ENCODE results near the gene HEXD.

DNA sequence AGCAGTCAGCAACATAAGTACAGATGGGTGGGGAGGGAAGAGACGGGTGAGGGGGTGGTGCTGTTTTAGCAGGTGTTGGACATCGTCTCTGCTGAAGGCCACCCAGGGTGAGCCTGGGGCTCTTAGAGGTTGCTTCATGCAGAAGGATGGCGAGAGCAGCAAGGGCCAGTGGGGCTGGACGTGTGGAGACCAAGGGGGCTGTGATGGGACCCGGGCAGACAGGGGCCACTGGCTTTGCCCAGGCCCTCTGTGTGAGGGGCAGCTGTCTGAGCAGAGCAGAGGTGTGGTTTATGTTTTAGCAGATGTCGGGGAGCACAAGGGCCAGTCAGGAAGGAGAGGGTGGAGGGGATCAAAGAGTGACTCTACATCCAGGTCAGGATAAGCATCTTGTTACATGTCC is 45.2 kb downstream of the HEXD start:
- TF ChIP-seq, protein P1, sequence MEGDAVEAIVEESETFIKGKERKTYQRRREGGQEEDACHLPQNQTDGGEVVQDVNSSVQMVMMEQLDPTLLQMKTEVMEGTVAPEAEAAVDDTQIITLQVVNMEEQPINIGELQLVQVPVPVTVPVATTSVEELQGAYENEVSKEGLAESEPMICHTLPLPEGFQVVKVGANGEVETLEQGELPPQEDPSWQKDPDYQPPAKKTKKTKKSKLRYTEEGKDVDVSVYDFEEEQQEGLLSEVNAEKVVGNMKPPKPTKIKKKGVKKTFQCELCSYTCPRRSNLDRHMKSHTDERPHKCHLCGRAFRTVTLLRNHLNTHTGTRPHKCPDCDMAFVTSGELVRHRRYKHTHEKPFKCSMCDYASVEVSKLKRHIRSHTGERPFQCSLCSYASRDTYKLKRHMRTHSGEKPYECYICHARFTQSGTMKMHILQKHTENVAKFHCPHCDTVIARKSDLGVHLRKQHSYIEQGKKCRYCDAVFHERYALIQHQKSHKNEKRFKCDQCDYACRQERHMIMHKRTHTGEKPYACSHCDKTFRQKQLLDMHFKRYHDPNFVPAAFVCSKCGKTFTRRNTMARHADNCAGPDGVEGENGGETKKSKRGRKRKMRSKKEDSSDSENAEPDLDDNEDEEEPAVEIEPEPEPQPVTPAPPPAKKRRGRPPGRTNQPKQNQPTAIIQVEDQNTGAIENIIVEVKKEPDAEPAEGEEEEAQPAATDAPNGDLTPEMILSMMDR (IDR thresholded peaks at IDR 0.05; ENCODE audit: low read depth, low read length, missing input control), result no peak
- TF ChIP-seq JUND (IDR thresholded peaks at IDR 0.05) (no peak), FOXA1 (IDR thresholded peaks at IDR 0.05) (no peak), EGR1 (IDR thresholded peaks at IDR 0.05; ENCODE audit: low read depth in 2 of 2) (no peak), SP1 (IDR thresholded peaks at IDR 0.05) (no peak)
- TF ChIP-seq, protein P2, sequence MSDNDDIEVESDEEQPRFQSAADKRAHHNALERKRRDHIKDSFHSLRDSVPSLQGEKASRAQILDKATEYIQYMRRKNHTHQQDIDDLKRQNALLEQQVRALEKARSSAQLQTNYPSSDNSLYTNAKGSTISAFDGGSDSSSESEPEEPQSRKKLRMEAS (IDR thresholded peaks at IDR 0.05), result no peak
- TF ChIP-seq, protein P3, sequence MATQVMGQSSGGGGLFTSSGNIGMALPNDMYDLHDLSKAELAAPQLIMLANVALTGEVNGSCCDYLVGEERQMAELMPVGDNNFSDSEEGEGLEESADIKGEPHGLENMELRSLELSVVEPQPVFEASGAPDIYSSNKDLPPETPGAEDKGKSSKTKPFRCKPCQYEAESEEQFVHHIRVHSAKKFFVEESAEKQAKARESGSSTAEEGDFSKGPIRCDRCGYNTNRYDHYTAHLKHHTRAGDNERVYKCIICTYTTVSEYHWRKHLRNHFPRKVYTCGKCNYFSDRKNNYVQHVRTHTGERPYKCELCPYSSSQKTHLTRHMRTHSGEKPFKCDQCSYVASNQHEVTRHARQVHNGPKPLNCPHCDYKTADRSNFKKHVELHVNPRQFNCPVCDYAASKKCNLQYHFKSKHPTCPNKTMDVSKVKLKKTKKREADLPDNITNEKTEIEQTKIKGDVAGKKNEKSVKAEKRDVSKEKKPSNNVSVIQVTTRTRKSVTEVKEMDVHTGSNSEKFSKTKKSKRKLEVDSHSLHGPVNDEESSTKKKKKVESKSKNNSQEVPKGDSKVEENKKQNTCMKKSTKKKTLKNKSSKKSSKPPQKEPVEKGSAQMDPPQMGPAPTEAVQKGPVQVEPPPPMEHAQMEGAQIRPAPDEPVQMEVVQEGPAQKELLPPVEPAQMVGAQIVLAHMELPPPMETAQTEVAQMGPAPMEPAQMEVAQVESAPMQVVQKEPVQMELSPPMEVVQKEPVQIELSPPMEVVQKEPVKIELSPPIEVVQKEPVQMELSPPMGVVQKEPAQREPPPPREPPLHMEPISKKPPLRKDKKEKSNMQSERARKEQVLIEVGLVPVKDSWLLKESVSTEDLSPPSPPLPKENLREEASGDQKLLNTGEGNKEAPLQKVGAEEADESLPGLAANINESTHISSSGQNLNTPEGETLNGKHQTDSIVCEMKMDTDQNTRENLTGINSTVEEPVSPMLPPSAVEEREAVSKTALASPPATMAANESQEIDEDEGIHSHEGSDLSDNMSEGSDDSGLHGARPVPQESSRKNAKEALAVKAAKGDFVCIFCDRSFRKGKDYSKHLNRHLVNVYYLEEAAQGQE (IDR thresholded peaks at IDR 0.05), result no peak

All from liver (tissue), 3 donors.